HL-60/S4 (cell line): ENCODE data around the gene SLC24A3.

ENCODE experiments used
- in situ Hi-C: fragments of 300-500 bp; cut with MboI; formaldehyde crosslinking; loops from 2 replicates; pipeline ENCODE4 v1.14.3; 2022; ENCODE audit warnings: low sequenced_read_pairs

SLC24A3 gene

DNA sequence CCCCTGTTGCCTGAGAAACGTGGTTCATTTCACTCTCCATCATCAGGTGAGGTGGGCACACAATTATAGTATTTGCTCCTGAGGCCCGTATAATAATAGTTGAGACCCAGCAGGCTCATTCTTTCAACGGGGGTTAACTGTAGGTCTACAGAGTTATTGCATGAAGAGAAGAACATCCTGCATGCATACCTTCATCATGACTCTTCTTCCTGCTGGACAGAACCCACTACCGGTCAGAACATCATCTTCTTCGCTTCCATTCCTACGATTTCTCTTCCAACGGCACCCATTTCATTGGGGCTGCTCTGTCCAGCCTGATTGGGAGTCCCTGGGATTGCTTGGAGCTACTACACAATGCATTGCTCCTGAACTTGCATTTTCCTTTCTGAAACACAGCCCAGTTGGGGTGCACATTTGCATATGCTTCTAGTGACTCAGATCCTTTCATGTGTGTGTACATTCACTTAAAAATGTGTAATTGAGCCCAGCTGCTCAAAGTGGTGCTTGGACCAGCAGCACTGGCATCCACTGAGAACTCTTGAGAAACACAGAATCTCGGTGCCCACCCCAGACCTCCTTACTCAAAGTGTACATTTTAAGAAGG lies 57.4 kb downstream of the SLC24A3 start:
- in situ Hi-C loops = no loop called here

- in situ Hi-C loops = no loop called here
Observed at GRCh38 chr20:19271879-19272651, 59.6 kb downstream of the SLC24A3 start.

GRCh38 chr20:19272976-19273654 lies 60.7 kb downstream of the SLC24A3 start:
- in situ Hi-C loops = no loop called here

DNA sequence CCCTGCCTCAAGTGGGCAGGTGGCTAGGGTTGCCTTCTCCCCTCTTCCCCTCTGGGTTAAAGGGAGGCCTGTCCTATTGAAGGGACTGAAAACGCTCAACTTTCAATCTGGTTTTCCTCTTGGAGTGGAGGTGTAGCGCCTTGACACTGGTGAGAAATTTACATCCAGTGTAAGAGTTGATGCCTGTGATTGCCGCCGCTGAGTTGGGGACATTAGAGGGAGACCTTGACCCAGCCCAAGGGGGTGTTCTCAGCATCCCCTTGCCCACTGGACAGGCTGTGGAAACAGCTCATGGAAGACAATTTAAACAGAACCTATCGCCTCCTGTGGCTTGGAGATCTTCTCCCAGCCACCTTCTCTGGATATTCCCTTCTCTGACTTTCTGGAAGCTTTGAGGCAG lies 61.6 kb downstream of the SLC24A3 start:
- in situ Hi-C loops = no loop called here

- in situ Hi-C loops = no loop called here
Observed at GRCh38 chr20:19274412-19275015, 62.1 kb downstream of the SLC24A3 start.

- in situ Hi-C loops = no loop called here
Observed at GRCh38 chr20:19275038-19275629, 62.7 kb downstream of the SLC24A3 start.

- in situ Hi-C loops = no loop called here
Observed at GRCh38 chr20:19275630-19276071, 63.2 kb downstream of the SLC24A3 start.

DNA sequence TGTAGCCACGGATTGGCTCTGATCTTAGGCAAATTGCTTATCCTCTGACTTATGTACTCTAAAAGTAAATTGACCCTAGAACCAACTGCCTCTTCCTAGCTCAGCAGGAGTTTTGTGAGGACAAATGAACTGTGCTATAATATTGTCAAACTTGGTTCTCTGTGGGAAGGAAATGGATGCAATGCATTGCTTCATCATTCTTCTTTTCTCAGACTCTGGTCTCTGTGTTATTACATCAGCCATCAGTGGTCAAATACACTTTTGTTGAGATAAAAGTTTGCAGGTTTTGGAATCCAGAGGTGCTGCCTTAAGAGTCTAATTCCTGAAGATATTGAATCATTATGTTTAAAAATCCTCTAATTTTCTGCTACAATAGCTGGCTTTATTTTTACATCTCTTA lies 64.9 kb downstream of the SLC24A3 start:
- in situ Hi-C loops = no loop called here

GRCh38 chr20:19283490-19284025 lies 71.1 kb downstream of the SLC24A3 start:
- in situ Hi-C loops = no loop called here

DNA sequence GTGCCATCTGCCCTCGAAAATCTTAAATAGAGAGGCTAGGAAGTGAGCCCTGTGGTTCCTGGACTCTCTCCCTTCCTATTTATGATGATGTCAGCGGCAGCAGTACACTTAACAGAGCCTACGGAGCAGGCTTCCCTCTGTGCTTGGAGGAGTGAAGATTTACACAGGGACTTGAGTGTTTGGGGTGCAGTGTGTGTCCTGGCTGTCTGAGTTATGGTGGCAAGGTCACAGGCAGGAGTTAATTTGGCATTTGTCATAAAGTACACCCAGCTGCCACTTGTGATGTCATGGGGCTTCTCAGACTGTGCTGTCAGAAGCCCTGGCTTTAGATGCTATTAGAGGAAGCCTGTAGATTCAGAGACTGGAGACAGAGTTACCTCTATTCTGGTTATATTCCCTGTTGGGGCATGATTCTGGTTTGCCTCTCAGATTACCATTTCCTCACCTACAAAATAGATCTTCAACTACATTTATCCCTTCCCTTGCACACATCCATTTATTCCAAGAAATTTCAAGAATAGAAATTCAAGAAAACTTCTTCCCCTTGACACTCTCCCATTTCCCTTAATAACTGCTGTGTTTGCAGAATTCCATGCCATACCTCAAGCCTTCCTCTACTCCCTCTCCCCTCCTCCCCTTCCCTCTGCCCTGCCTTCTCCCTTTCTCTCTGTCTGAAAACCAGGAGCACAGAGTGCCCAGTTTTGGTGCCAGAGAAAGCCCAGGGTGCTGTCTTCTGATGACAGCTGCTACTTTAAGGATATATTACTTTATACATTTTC lies 72.1 kb downstream of the SLC24A3 start:
- in situ Hi-C loops = no loop called here

GRCh38 chr20:19285436-19285835 lies 73.0 kb downstream of the SLC24A3 start:
- in situ Hi-C loops = no loop called here

- in situ Hi-C loops = no loop called here
Observed at GRCh38 chr20:19288061-19288460, 75.6 kb downstream of the SLC24A3 start.

- in situ Hi-C loops = no loop called here
Observed at GRCh38 chr20:19288636-19289035, 76.2 kb downstream of the SLC24A3 start.

DNA sequence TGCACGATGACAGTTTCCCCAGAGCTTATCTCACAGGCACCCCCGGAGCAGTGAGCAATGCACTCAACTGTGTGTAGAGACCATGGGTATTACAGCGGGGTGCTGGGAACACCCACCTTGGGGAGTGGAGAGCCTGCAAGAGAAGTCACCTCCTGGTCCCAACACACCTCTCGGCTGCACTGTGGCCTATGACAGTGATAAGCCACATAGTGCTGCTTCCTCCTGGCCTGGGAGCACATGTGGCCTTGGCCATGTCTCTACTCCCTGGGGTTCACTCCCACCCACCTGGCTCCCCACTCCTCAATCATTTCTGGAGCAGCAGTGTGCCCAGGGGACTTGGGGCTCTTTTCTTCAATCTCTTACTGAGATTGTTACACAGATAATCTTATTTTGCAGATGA lies 77.0 kb downstream of the SLC24A3 start:
- in situ Hi-C loops = no loop called here

DNA sequence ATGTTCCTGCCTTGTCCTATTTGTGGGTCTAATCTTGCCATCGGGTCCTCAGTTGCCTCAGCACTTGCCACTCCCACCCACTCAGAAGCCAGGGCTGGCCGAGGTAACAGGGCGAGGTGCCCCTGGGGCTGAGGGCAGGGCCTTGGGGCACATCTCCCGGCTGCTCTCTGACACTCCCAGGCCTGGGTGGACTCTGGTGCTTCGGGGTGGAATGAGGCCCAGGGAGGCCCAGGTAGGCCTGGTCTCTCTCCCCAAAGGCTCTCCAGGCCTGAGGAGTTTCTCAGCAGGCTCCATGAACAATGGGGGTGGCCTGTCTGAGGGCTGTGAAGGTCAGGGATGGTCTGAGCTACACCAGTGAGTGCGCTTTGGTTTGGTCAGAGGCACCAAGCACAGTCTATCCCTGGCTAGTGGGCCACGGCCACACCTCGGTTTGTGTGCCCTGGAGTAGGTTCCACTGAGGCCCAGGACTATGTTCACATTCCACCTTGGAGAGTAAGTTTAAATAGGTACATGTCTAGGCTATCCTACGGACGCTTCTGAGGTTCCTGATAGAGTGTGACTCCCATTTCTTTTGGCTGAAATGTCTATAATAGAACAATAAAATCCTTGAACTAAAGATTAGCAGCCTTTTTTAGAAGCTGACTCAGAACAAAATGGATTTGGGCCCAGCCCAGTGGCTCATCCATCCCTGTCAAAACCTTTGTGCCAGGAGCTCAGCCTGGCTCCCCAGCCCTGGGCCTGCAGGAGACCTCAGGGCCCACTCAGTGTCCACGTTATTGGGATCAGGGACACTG lies 78.8 kb downstream of the SLC24A3 start:
- in situ Hi-C loops = no loop called here

- in situ Hi-C loops = no loop called here
Observed at GRCh38 chr20:19291818-19292132, 79.3 kb downstream of the SLC24A3 start.

- in situ Hi-C loops = no loop called here
Observed at GRCh38 chr20:19292254-19292653, 79.8 kb downstream of the SLC24A3 start.

DNA sequence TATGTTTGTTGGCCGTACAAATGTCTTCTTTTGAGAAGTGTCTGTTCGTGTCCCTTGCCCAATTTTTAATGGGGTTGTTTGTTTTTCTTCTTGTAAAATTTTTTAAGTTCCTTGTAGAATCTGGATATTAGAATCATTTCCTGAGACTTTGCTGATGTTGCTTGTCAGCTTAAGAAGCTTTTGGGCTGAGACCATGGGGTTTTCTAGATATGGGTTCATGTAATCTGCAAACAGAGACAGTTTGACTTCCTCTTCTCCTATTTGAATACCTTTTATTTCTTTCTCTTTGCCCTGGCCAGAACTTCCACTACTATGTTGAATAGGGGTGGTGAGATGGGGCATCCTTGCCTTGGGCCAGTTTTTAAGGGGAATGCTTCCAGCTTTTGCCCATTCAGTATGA lies 82.6 kb downstream of the SLC24A3 start:
- in situ Hi-C loops = no loop called here

DNA sequence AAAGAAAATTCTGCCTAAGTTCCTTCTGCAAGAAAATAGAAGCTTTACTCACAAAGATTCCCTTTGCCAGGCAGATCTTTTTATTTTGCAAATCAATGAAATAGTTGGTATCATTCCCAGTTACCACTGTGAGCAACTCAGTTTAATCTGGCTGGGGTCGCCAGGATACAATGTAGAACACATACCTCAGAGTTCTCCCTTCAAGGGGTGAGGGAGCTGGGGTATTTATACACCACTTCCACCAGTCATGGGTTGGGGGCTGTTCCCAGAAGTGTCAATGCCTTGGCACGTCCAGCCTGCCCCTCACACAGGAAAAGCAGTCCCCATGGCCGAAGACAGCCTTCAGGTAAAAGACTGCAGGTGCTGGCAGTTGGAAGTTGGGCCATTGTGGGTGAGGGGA lies 86.2 kb downstream of the SLC24A3 start:
- in situ Hi-C loops = no loop called here

DNA sequence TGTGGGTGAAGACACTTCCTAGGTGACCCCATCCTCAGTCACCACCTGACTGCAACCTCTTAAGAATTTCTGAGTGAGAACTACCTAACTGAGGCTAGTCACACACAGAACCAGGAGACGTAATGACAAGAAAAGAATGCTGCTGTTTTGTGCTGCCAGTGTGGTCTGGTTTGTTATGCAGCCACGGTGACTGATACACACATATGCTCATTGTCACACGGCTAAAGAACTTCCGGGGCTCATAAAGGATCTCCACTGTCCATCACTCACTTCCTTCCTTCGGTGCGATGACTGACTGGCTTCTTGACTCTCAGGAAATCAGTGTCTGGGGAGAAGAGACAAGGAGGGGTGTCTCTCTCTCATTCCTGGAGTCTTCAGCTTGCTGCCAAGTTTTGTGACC lies 88.0 kb downstream of the SLC24A3 start:
- in situ Hi-C loops = no loop called here
